GM12878 (cell line): ENCODE measurements around the gene RFX7. TPM values are rescaled to one million over a fixed set of nuclear protein-coding genes. Genes with fewer than 3 reads are reported as not detected.

Experiments
- E4F1 ChIP-seq: fragments of 450-650 bp; IDR thresholded peaks from 2 replicates; pipeline ENCODE4 v1.6.1; 2018; ENCODE audit warnings: borderline replicate concordance, mild to moderate bottlenecking; ENCODE audit not compliant: partially characterized antibody
- KDM1A ChIP-seq: fragments of 200-600 bp; sonication (generic); IDR thresholded peaks from 2 replicates; pipeline ENCODE4 v1.6.1; 2016; ENCODE audit warnings: borderline replicate concordance
- NFIC ChIP-seq: IDR thresholded peaks from 2 replicates; pipeline ENCODE4 v1.6.1; 2012; ENCODE audit warnings: low read depth, mild to moderate bottlenecking, inconsistent platforms, low read length, moderate library complexity
- PRDM15 ChIP-seq: fragments of 450-650 bp; formaldehyde crosslinking; IDR thresholded peaks from 2 replicates; pipeline ENCODE4 v1.4.0; 2020; ENCODE audit warnings: mild to moderate bottlenecking, moderate library complexity
- USF2 ChIP-seq: IDR thresholded peaks from 2 replicates; pipeline ENCODE4 v1.6.1; 2011; ENCODE audit warnings: low read depth, low read length, improper control_type of control experiment, borderline replicate concordance
- ZNF384 ChIP-seq: IDR thresholded peaks from 2 replicates; pipeline ENCODE4 v1.6.1; 2012; ENCODE audit warnings: low read depth, mild to moderate bottlenecking, low read length, improper control_type of control experiment, borderline replicate concordance
- ZNF687 ChIP-seq: fragments of 450-650 bp; IDR thresholded peaks from 2 replicates; pipeline ENCODE4 v1.6.1; 2017; ENCODE audit warnings: mild to moderate bottlenecking, moderate library complexity
- polyA plus RNA-seq, 11 experiments: library from polyadenylated mRNA; depleted of rRNA in 4 of 11; unstranded in 6 of 11; stranded (reverse) in 5 of 11; fragments of >200 nt; fragmentation: Nextera tagmentation in 4 of 11; fragmentation: Illumina TruSeq in 1 of 11; extraction: Ambion mirVana in 4 of 11; extraction: Trizol in 1 of 11; gene quantifications; 1 replicate in 1 of 11; 2 replicates in 10 of 11; pipeline versions ENCODE4 v1.2.1 to v1.2.3, GENCODE V29; 2011 to 2016; ENCODE audit warnings: inconsistent platforms in 2 of 11, missing spikeins in 2 of 11, low read depth in 1 of 11
- total RNA-seq, 4 experiments: library from RNA; depleted of rRNA in 3 of 4; stranded (reverse); fragments of >200 nt in 3 of 4; fragmentation: Illumina TruSeq in 1 of 4; extraction: Trizol in 1 of 4; gene quantifications; 2 replicates each; pipeline versions ENCODE4 v1.2.1 to v1.2.3, GENCODE V29; 2013 to 2021

Gene RFX7
- total and polyA plus RNA-seq, 10 of the 15 experiments (the other 5 are each of a cell fraction or from before 2014, with no cell fraction given) = 3.2 to 31.4 (median 10.7) TPM

- TF ChIP-seq E4F1 (no peak), ZNF384 (no peak), PRDM15 (CRISPR knock-in tag) (no peak), USF2 (no peak), ZNF687 (no peak), KDM1A (no peak), NFIC (no peak)
Observed at GRCh38 chr15:56292546-56293316, 49.1 kb upstream of the RFX7 start (continued).
